GM12878 (cell line): ENCODE results near the gene MAGI2. TPM values are rescaled to one million over a fixed set of nuclear protein-coding genes. Genes with fewer than 3 reads are reported as not detected.

Experiments
- ATAC-seq: fragments of 200-7000 bp; cut with Tn5 transposase; 3 replicates; pipeline ENCODE4 v1.9.1; 2020; ENCODE audit warnings: mild to moderate bottlenecking, moderate library complexity
- BruUV-seq: library from RNA; stranded (reverse); fragments of 400-500 nt; replicated peaks from 2 replicates; lab custom pipeline; 2021; lab: Mats Ljungman, UMichigan
- CTCF ChIA-PET: fragments of 300-600 bp; sonication (Branson Sonifier 250); formaldehyde crosslinking; extraction: SDS; loops from one replicate; lab custom pipeline; 2021; ENCODE audit warnings: inconsistent platforms; lab: Yijun Ruan, JAX
- POLR2A ChIA-PET: fragments of 350-600 bp; formaldehyde crosslinking; extraction: SDS; loops from one replicate; lab custom pipeline; 2021; ENCODE audit warnings: inconsistent platforms; lab: Charles Lee
- RAD21 ChIA-PET: fragments of 300-600 bp; sonication (Branson Sonifier 250); formaldehyde crosslinking; loops from one replicate; lab custom pipeline; 2023; ENCODE audit warnings: antibody characterized with exemption; ENCODE audit not compliant: unreplicated experiment; lab: Charles Lee
- SMC1A ChIA-PET: fragments of 300-600 bp; sonication (Branson Sonifier 250); formaldehyde crosslinking; loops from one replicate; lab custom pipeline; 2023; ENCODE audit not compliant: unreplicated experiment, uncharacterized antibody; lab: Charles Lee
- DNase-seq: peaks from one replicate; pipeline ENCODE4 v3.0.0-alpha.2; 2011; ENCODE audit warnings: low read depth, low spot score
- FAIRE-seq: peaks from 3 replicates; lab custom pipeline; 2011; peaks lifted over from hg19 to GRCh38; lab: Jason Lieb, UNC
- H2AFZ ChIP-seq: 2 replicates; pipeline ENCODE4 v1.6.0; 2011; ENCODE audit warnings: low read depth, low read length, control low read depth; ENCODE audit not compliant: control insufficient read depth
- H3K27ac ChIP-seq: 2 replicates; pipeline ENCODE4 v1.5.1; 2011; ENCODE audit warnings: control low read depth; ENCODE audit not compliant: control insufficient read depth, insufficient read depth
- H3K27me3 ChIP-seq, 2 experiments: replicated peaks in 1 of 2; 2 replicates each; pipeline versions ENCODE4 v1.6.0 to v1.6.1; 2011; ENCODE audit warnings: low read length in 1 of 2; ENCODE audit not compliant: control insufficient read depth in 2 of 2, insufficient read depth in 2 of 2
- H3K36me3 ChIP-seq, 2 experiments: 2 replicates each; pipeline ENCODE4 v1.5.1; 2011; ENCODE audit warnings: low read length in 1 of 2; ENCODE audit not compliant: control insufficient read depth in 2 of 2, insufficient read depth in 2 of 2
- H3K4me1 ChIP-seq: 2 replicates; pipeline ENCODE4 v1.6.1; 2011; ENCODE audit warnings: mild to moderate bottlenecking, low read length, moderate library complexity, mixed read lengths; ENCODE audit not compliant: control insufficient read depth, insufficient read depth
- H3K4me2 ChIP-seq: 2 replicates; pipeline ENCODE4 v1.6.0; 2011; ENCODE audit warnings: control low read depth; ENCODE audit not compliant: control insufficient read depth, insufficient read depth
- H3K4me3 ChIP-seq: fragments of 200-600 bp; sonication (generic); 2 replicates; pipeline ENCODE4 v1.5.1; 2016
- H3K79me2 ChIP-seq: 2 replicates; pipeline ENCODE4 v1.6.0; 2011; ENCODE audit warnings: low read length; ENCODE audit not compliant: control insufficient read depth, insufficient read depth
- H3K9ac ChIP-seq: 2 replicates; pipeline ENCODE4 v1.8.0; 2011; ENCODE audit warnings: low read length, control low read depth, mixed read lengths; ENCODE audit not compliant: control insufficient read depth, insufficient read depth
- H3K9me3 ChIP-seq: replicated peaks from 3 replicates; pipeline ENCODE4 v1.5.1; 2011; ENCODE audit warnings: mild to moderate bottlenecking, low read length; ENCODE audit not compliant: control insufficient read depth, insufficient read depth
- H4K20me1 ChIP-seq: 2 replicates; pipeline ENCODE4 v1.6.0; 2011; ENCODE audit not compliant: control insufficient read depth, insufficient read depth
- HCFC1 ChIP-seq: fragments of 150-350 bp; IDR thresholded peaks from 2 replicates; pipeline ENCODE4 v1.6.1; 2014; ENCODE audit warnings: low read length
- JUNB ChIP-seq: IDR thresholded peaks from 2 replicates; pipeline ENCODE4 v1.6.1; 2016; ENCODE audit warnings: antibody characterized with exemption, mild to moderate bottlenecking
- MYC ChIP-seq: IDR thresholded peaks from 2 replicates; pipeline ENCODE4 v1.6.1; 2011; ENCODE audit warnings: mild to moderate bottlenecking, low read length, moderate library complexity, inconsistent platforms; ENCODE audit not compliant: insufficient read depth, insufficient replicate concordance, insufficient read length, severe bottlenecking
- NFXL1 ChIP-seq: fragments of 450-650 bp; IDR thresholded peaks from 2 replicates; pipeline ENCODE4 v1.6.1; 2017; ENCODE audit warnings: antibody characterized with exemption, mild to moderate bottlenecking, borderline replicate concordance
- SP1 ChIP-seq: IDR thresholded peaks from one replicate; pipeline ENCODE4 v1.6.1; 2011; ENCODE audit warnings: low read depth, low read length
- SPI1 ChIP-seq: IDR thresholded peaks from 2 replicates; pipeline ENCODE4 v1.6.1; 2011; ENCODE audit warnings: low read depth, mild to moderate bottlenecking, low read length, moderate library complexity, borderline replicate concordance; ENCODE audit not compliant: insufficient read depth
- ZBTB40 ChIP-seq: fragments of 450-650 bp; IDR thresholded peaks from 2 replicates; pipeline ENCODE4 v1.6.1; 2016; ENCODE audit warnings: mild to moderate bottlenecking, moderate library complexity, borderline replicate concordance
- WGBS: methylation state at CpG from one replicate; pipeline ENCODE4 v1.1.6; 2016; ENCODE audit warnings: low lambda C conversion rate; ENCODE audit not compliant: insufficient replicate concordance, insufficient coverage; ENCODE audit errors: missing lambda C conversion rate; 5-methylcytosine and 5-hydroxymethylcytosine counted together
- in situ Hi-C: fragments of 300-500 bp; cut with MboI; formaldehyde crosslinking; loops from 9 replicates; pipeline ENCODE4 v1.14.3; 2018; ENCODE audit warnings: mixed read lengths
- intact Hi-C: fragments of 100-400 bp; cut with micrococcal nuclease; formaldehyde crosslinking; loops from one replicate; pipeline ENCODE4 v1.14.2; 2022; ENCODE audit not compliant: unreplicated experiment
- polyA plus RNA-seq, 11 experiments: library from polyadenylated mRNA; depleted of rRNA in 4 of 11; unstranded in 6 of 11; stranded (reverse) in 5 of 11; fragments of >200 nt; fragmentation: Nextera tagmentation in 4 of 11; fragmentation: Illumina TruSeq in 1 of 11; extraction: Ambion mirVana in 4 of 11; extraction: Trizol in 1 of 11; gene quantifications; 1 replicate in 1 of 11; 2 replicates in 10 of 11; pipeline versions ENCODE4 v1.2.1 to v1.2.3, GENCODE V29; 2011 to 2016; ENCODE audit warnings: inconsistent platforms in 2 of 11, missing spikeins in 2 of 11, low read depth in 1 of 11
- total RNA-seq, 4 experiments: library from RNA; depleted of rRNA in 3 of 4; stranded (reverse); fragments of >200 nt in 3 of 4; fragmentation: Illumina TruSeq in 1 of 4; extraction: Trizol in 1 of 4; gene quantifications; 2 replicates each; pipeline versions ENCODE4 v1.2.1 to v1.2.3, GENCODE V29; 2013 to 2021

Gene MAGI2
- total and polyA plus RNA-seq, 10 of the 15 experiments (the other 5 are each of a cell fraction or from before 2014, with no cell fraction given) = 0.01 to 0.31 (median 0.05) TPM; not detected in 2

- Histone ChIP-seq H3K4me1 (no peaks in the 10 kb centered on the region), H3K79me2 (no peaks in the 10 kb centered on the region), H3K27ac (no peak overlapping the region), H3K4me2 (no peak overlapping the region), H3K9me3 (no peaks in the 10 kb centered on the region), H3K36me3 (no peaks in the 10 kb centered on the region), H3K27me3 (no peaks in the 10 kb centered on the region), H4K20me1 (no peaks in the 10 kb centered on the region), H3K9ac (no peak overlapping the region), H3K4me3 (no peak overlapping the region), H2AFZ (no peak overlapping the region)
- ATAC-seq = no peak
- intact Hi-C loops (no loop called here), in situ Hi-C loops (no loop called here)
- WGBS = 26% methylated on average over 3 of the region's 3 CpGs
- ChIA-PET POLR2A (no interaction called here), SMC1A (no interaction called here), CTCF (no interaction called here), RAD21 (no interaction called here)
- BruUV-seq = no TSS peak
- DNase-seq = no peak
- no peak for FAIRE-seq
- TF ChIP-seq HCFC1 (no peak), ZBTB40 (no peak), MYC (no peak), SPI1 (no peak), NFXL1 (no peak), SP1 (no peak), JUNB (no peak)
These were observed 55.2 kb downstream of the MAGI2 start for GRCh38 chr7:79398138-79398749.
